GM23338 (cell line): ENCODE measurements around the gene CLDN20.

Source experiments
- CREB1 ChIP-seq: fragments of 250-450 bp; sonication (Bioruptor Pico); IDR thresholded peaks from 2 replicates; pipeline ENCODE4 v1.5.0; 2020; ENCODE audit warnings: low read depth, mild to moderate bottlenecking, moderate library complexity
- CTCF ChIP-seq, 2 experiments: fragments of 200-600 bp in 1 of 2; sonication (generic) in 1 of 2; conservative IDR thresholded peaks; 2 replicates each; pipeline versions ENCODE4 v1.5.1 to v1.6.1; 2016 to 2017; ENCODE audit warnings: antibody characterized with exemption in 2 of 2, low read depth in 2 of 2, mild to moderate bottlenecking in 2 of 2, moderate library complexity in 1 of 2
- ETS1 ChIP-seq: IDR thresholded peaks from 2 replicates; pipeline ENCODE4 v1.6.1; 2016; ENCODE audit warnings: antibody characterized with exemption
- EZH2 ChIP-seq: fragments of 200-600 bp; sonication (generic); IDR thresholded peaks from one replicate; pipeline ENCODE4 v1.8.0; 2017; ENCODE audit warnings: antibody characterized with exemption, mild to moderate bottlenecking, low read depth; ENCODE audit not compliant: unreplicated experiment
- EZH2phosphoT487 ChIP-seq: fragments of 200-600 bp; sonication (generic); IDR thresholded peaks from one replicate; pipeline ENCODE4 v1.8.1; 2018; ENCODE audit warnings: antibody characterized with exemption; ENCODE audit not compliant: unreplicated experiment
- JUNB ChIP-seq: IDR thresholded peaks from one replicate; pipeline ENCODE4 v1.6.1; 2016; ENCODE audit warnings: antibody characterized with exemption; ENCODE audit not compliant: unreplicated experiment
- POLR2AphosphoS5 ChIP-seq: IDR thresholded peaks from 2 replicates; pipeline ENCODE4 v1.6.1; 2016; ENCODE audit warnings: antibody characterized with exemption, low read depth
- REST ChIP-seq: IDR thresholded peaks from one replicate; pipeline ENCODE4 v1.6.1; 2018; ENCODE audit warnings: antibody characterized with exemption; ENCODE audit not compliant: unreplicated experiment

GRCh38 chr6:155269765-155270164, 6.0 kb downstream of the CLDN20 start:
- no peak for TF ChIP-seq CTCF (conservative IDR thresholded peaks at IDR 0.05; ENCODE audit: low read depth in 2 of 2)
- TF ChIP-seq JUNB, result no peak
- TF ChIP-seq REST, result no peak
- no peak for TF ChIP-seq POLR2AphosphoS5
- TF ChIP-seq CREB1 (CRISPR knock-in tag), result no peak
- TF ChIP-seq EZH2, result no peak
- no peak for TF ChIP-seq ETS1
- TF ChIP-seq EZH2phosphoT487, result no peak
